ENCODE data around the gene WDR3.

DNA sequence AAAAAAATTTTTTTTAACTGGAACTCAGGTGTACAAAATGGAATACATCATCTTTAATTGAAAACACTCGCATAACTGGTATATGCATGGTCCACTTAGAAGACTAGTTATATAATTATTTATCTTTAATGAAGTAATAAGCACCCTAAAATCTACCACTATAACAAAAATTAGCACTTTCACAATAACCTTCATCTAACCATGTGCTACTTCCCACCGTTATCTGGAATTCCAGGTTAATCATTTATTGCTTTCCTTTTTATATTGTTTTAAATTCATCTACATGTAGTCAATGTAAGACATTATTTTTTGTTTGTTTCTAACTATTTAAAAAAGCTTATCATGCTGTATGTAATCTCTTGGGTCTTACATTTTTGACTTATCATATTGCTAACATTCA, 39.1 kb upstream of the WDR3 start:
- TF ChIP-seq, protein P1, sequence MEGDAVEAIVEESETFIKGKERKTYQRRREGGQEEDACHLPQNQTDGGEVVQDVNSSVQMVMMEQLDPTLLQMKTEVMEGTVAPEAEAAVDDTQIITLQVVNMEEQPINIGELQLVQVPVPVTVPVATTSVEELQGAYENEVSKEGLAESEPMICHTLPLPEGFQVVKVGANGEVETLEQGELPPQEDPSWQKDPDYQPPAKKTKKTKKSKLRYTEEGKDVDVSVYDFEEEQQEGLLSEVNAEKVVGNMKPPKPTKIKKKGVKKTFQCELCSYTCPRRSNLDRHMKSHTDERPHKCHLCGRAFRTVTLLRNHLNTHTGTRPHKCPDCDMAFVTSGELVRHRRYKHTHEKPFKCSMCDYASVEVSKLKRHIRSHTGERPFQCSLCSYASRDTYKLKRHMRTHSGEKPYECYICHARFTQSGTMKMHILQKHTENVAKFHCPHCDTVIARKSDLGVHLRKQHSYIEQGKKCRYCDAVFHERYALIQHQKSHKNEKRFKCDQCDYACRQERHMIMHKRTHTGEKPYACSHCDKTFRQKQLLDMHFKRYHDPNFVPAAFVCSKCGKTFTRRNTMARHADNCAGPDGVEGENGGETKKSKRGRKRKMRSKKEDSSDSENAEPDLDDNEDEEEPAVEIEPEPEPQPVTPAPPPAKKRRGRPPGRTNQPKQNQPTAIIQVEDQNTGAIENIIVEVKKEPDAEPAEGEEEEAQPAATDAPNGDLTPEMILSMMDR (IDR thresholded peaks at IDR 0.05; ENCODE audit: low read depth, low read length, poor library complexity, severe bottlenecking): no peak
- no peak for TF ChIP-seq EZH2phosphoT487 (IDR thresholded peaks at IDR 0.05; ENCODE audit: borderline replicate concordance, low read length)

Measured in DOHH2 (cell line).